ENCODE measurements around the gene LRRC3C.

DNA sequence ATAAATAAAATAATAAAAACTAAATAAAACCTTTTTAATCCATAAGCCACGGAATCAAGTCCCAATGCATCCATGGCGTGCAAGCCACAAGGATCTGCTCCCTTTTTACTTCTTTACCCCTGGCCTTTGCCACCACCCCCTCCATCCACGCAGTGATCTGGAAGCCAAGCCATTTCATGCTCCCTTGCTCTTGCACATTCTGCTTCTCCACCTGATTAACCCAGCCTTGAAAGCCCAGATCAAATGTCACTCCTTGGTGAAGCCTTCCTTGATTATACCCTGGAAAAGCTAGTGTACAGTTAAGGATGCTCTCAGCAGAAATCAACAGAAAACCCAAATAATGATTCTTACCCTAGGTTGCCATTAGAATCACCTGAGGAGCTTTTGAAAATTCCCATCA, 9.9 kb downstream of the LRRC3C start:
- TF ChIP-seq, protein P1, sequence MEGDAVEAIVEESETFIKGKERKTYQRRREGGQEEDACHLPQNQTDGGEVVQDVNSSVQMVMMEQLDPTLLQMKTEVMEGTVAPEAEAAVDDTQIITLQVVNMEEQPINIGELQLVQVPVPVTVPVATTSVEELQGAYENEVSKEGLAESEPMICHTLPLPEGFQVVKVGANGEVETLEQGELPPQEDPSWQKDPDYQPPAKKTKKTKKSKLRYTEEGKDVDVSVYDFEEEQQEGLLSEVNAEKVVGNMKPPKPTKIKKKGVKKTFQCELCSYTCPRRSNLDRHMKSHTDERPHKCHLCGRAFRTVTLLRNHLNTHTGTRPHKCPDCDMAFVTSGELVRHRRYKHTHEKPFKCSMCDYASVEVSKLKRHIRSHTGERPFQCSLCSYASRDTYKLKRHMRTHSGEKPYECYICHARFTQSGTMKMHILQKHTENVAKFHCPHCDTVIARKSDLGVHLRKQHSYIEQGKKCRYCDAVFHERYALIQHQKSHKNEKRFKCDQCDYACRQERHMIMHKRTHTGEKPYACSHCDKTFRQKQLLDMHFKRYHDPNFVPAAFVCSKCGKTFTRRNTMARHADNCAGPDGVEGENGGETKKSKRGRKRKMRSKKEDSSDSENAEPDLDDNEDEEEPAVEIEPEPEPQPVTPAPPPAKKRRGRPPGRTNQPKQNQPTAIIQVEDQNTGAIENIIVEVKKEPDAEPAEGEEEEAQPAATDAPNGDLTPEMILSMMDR (IDR thresholded peaks at IDR 0.05; ENCODE audit: poor library complexity, severe bottlenecking) = no peak
- TF ChIP-seq POLR2AphosphoS5 (IDR thresholded peaks at IDR 0.05) (no peak), SMC3 (conservative IDR thresholded peaks at IDR 0.05; ENCODE audit: poor library complexity) (no peak)
- TF ChIP-seq, protein P2, sequence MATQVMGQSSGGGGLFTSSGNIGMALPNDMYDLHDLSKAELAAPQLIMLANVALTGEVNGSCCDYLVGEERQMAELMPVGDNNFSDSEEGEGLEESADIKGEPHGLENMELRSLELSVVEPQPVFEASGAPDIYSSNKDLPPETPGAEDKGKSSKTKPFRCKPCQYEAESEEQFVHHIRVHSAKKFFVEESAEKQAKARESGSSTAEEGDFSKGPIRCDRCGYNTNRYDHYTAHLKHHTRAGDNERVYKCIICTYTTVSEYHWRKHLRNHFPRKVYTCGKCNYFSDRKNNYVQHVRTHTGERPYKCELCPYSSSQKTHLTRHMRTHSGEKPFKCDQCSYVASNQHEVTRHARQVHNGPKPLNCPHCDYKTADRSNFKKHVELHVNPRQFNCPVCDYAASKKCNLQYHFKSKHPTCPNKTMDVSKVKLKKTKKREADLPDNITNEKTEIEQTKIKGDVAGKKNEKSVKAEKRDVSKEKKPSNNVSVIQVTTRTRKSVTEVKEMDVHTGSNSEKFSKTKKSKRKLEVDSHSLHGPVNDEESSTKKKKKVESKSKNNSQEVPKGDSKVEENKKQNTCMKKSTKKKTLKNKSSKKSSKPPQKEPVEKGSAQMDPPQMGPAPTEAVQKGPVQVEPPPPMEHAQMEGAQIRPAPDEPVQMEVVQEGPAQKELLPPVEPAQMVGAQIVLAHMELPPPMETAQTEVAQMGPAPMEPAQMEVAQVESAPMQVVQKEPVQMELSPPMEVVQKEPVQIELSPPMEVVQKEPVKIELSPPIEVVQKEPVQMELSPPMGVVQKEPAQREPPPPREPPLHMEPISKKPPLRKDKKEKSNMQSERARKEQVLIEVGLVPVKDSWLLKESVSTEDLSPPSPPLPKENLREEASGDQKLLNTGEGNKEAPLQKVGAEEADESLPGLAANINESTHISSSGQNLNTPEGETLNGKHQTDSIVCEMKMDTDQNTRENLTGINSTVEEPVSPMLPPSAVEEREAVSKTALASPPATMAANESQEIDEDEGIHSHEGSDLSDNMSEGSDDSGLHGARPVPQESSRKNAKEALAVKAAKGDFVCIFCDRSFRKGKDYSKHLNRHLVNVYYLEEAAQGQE (IDR thresholded peaks at IDR 0.05; ENCODE audit: borderline replicate concordance) = no peak

Data from neural cell (in vitro differentiated cells).